ENCODE results near the gene PGP.
"Not testable (repeated sequence)": the region's sequence is repeated elsewhere in the genome, so short reads cannot be mapped to it uniquely, and the experiment has no call there.

Gene PGP

DNA sequence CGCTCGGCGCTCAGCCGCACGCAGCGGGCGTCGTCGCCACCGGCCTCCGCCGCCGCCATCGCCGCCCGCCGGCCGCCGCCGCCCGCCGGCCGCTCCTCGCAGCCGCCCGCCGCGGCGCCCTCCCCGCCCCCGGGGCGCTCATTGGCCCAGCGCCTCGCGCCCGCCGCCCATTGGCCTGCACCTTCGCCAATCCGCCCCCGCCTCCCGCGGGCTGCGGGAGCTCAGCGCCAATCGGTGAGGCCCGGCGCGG lies at the start of gene PGP:
Gene PGP, minus strand, starts transcription at position 122 of the 250 bp plus-strand sequence. Its CDS starts 63 bp downstream, at position 59.
- peak within 1 kb of the TSS; percentile 80 for H3K4me3 ChIP-seq (ENCODE audit: control insufficient read depth, low read depth, low read length)
- TF ChIP-seq, protein P1, sequence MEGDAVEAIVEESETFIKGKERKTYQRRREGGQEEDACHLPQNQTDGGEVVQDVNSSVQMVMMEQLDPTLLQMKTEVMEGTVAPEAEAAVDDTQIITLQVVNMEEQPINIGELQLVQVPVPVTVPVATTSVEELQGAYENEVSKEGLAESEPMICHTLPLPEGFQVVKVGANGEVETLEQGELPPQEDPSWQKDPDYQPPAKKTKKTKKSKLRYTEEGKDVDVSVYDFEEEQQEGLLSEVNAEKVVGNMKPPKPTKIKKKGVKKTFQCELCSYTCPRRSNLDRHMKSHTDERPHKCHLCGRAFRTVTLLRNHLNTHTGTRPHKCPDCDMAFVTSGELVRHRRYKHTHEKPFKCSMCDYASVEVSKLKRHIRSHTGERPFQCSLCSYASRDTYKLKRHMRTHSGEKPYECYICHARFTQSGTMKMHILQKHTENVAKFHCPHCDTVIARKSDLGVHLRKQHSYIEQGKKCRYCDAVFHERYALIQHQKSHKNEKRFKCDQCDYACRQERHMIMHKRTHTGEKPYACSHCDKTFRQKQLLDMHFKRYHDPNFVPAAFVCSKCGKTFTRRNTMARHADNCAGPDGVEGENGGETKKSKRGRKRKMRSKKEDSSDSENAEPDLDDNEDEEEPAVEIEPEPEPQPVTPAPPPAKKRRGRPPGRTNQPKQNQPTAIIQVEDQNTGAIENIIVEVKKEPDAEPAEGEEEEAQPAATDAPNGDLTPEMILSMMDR (IDR thresholded peaks at IDR 0.05; ENCODE audit: control insufficient read depth, insufficient read depth, low read depth, low read length, missing control alignments): no peak
- no peak for DNase-seq (ENCODE audit: low read depth)

DNA sequence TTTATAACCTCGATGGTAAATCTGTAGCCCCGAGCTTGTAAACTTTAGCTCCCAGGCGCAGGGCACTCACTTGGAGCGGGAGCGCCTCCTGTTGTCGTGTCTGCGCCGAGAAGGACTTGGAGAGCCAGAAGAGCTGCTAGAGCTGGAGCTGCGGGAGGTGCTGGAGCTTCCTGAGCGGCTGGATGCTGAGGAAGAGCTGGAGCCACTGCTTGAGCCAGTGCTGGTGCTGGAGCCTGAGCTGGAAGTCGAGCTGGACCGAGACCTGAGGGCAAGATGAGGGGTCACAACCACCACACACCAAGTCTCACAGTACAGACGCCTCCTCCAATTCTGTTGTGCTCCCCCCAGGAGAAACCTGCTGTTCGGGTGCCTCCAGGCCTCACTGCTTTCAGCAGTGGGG lies 48.4 kb upstream of the PGP start:
- not testable (repeated sequence) for DNase-seq (ENCODE audit: low read depth); H3K4me3 ChIP-seq (ENCODE audit: control insufficient read depth, low read depth, low read length)

GRCh38 chr16:2260250-2260649 lies 45.6 kb upstream of the PGP start:
- DNase-seq (ENCODE audit: low read depth): no peak
- TF ChIP-seq, protein P1 (IDR thresholded peaks at IDR 0.05; ENCODE audit: control insufficient read depth, insufficient read depth, low read depth, low read length, missing control alignments): no peak

DNA sequence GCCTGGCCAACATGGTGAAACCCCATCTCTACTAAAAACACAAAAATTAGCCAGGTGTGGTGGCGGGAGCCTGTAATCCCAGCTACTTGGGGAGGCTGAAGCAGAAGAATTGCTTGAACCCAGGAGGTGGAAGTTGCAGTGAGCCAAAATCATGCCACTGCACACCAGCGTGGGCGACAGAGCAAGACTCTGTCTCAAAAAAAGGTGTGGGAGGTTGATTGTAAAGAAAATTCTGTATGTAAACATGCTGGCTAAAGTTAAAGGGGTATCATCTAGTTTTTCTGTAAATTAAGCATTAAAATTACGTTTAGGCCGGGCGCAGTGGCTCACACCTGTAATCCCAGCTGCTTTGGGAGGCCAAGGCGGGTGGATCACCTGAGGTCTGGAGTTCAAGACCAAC lies 43.9 kb upstream of the PGP start:
- not testable (repeated sequence) for H3K4me3 ChIP-seq (ENCODE audit: control insufficient read depth, low read depth, low read length); DNase-seq (ENCODE audit: low read depth)

More at GRCh38 chr16:2260250-2260649, 45.6 kb upstream of the PGP start:
- no peak overlapping the region for H3K4me3 ChIP-seq (ENCODE audit: control insufficient read depth, low read depth, low read length)

DNA sequence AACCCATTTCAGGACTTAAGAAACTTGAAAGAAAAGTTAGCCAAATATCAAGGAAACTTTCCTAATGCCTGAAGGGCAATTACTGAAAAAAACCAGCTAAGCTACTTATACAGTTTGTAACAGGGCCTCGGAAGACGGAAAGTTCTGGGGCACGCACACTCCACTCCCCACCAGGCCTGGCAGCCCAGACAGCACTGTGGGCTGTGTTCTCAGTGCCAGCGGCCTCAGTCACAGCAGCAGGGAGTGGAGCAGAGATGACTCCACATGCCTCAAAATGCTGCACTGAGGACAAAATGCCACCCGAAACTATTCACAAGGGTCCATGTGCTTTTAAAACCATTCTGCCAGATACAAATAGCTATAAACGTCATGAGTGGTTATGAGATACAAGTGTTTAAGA lies 43.1 kb upstream of the PGP start:
- no peak for DNase-seq (ENCODE audit: low read depth)
- TF ChIP-seq, protein P1 (IDR thresholded peaks at IDR 0.05; ENCODE audit: control insufficient read depth, insufficient read depth, low read depth, low read length, missing control alignments): no peak
- no peak overlapping the region for H3K4me3 ChIP-seq (ENCODE audit: control insufficient read depth, low read depth, low read length)

GRCh38 chr16:2256531-2257140 lies 42.0 kb upstream of the PGP start:
- no peak overlapping the region for H3K4me3 ChIP-seq (ENCODE audit: control insufficient read depth, low read depth, low read length)
- DNase-seq (ENCODE audit: low read depth): no peak
- TF ChIP-seq, protein P1 (IDR thresholded peaks at IDR 0.05; ENCODE audit: control insufficient read depth, insufficient read depth, low read depth, low read length, missing control alignments): no peak

DNA sequence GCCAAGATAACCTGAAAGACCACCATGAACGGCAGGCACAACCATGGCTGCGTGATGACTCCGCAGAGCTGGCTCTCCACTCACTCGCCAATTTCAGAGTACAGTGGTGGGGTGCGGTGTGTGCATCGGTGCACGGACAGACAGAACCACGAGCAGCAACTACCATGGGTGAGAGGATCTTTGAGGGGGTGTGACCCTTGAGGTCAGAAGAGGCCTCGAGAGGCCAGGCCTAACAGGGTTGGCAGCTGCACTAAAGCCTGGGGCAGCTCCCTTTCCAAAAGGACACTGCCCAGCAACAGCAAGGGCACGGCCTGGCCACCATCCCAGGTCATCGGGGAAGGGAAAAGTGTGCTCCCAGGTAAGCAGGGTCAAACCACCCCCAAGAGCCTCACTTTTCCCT lies 38.7 kb upstream of the PGP start:
- no peak for DNase-seq (ENCODE audit: low read depth)
- TF ChIP-seq, protein P1 (IDR thresholded peaks at IDR 0.05; ENCODE audit: control insufficient read depth, insufficient read depth, low read depth, low read length, missing control alignments): no peak
- H3K4me3 ChIP-seq (ENCODE audit: control insufficient read depth, low read depth, low read length): no peak overlapping the region

GRCh38 chr16:2252806-2253148 lies 38.1 kb upstream of the PGP start:
- no peak overlapping the region for H3K4me3 ChIP-seq (ENCODE audit: control insufficient read depth, low read depth, low read length)
- TF ChIP-seq, protein P1 (IDR thresholded peaks at IDR 0.05; ENCODE audit: control insufficient read depth, insufficient read depth, low read depth, low read length, missing control alignments): no peak
- DNase-seq (ENCODE audit: low read depth): no peak

All from AG09309 (cell line).